ENCODE measurements around the gene FTCD. TPM values are rescaled to one million over a fixed set of nuclear protein-coding genes. Genes with fewer than 3 reads are reported as not detected.

The FTCD gene
- total and polyA plus RNA-seq, 2 of the 4 experiments (the other 2 are of a cell fraction): 0.55 TPM; not detected in 1

GRCh38 chr21:46117586-46118315 lies 37.6 kb downstream of the FTCD start:
- Histone ChIP-seq H3K4ac (ENCODE audit: low read depth, low read length) (no peak overlapping the region; the same call in 1 of the 2 replicates), H2BK5ac (ENCODE audit: low read depth, low read length, poor library complexity, severe bottlenecking) (no peak overlapping the region), H2BK20ac (ENCODE audit: low read depth, low read length) (no peak overlapping the region), H2AK5ac (ENCODE audit: low read depth, low read length) (no peak overlapping the region), H3K27me3 (ENCODE audit: control insufficient read depth, insufficient read depth, low read length) (no peaks in the 10 kb centered on the region), H4K5ac (ENCODE audit: low read depth, low read length) (no peak overlapping the region), H3K14ac (replicated peaks; ENCODE audit: low read depth, low read length) (no peak overlapping the region), H3K4me2 (ENCODE audit: low read depth, low read length) (no peak overlapping the region), H3K36me3 (ENCODE audit: control insufficient read depth, insufficient read depth, low read length) (peaks cover 97% of the 10 kb centered on the region), H4K91ac (ENCODE audit: insufficient read depth, low read depth, low read length) (no peak overlapping the region), H3K23ac (ENCODE audit: low read depth, low read length) (no peak overlapping the region), H2AFZ (replicated peaks; ENCODE audit: low read length, poor library complexity) (no peak overlapping the region), H3K79me1 (ENCODE audit: low read depth in 1 of 2, low read length in 2 of 2) (peaks cover 22 to 94% of the 10 kb centered on the region in 2 experiments), H3K27ac (ENCODE audit: insufficient read depth, low read length) (no peak overlapping the region), H3K56ac (ENCODE audit: extremely low read depth, insufficient read depth, low read length) (no peak overlapping the region), H2AK9ac (replicated peaks; ENCODE audit: low read depth, low read length, poor library complexity) (peak overlapping the region; percentile 78), H3K9me1 (ENCODE audit: insufficient read depth, low read length) (peaks cover 14% of the 10 kb centered on the region; the same call in 1 of the 2 replicates), H2BK15ac (ENCODE audit: low read depth, low read length) (no peak overlapping the region), H3K9ac (ENCODE audit: low read depth, low read length) (no peak overlapping the region), H3K9me3 (ENCODE audit: control insufficient read depth, insufficient read depth, low read length) (peaks cover 5% of the 10 kb centered on the region), H3K4me1 (ENCODE audit: control insufficient read depth, insufficient read depth, low read length) (peaks cover 9% of the 10 kb centered on the region; the same call in 1 of the 2 replicates), H4K20me1 (ENCODE audit: insufficient read depth, low read length) (peaks cover 84% of the 10 kb centered on the region), H3K4me3 (ENCODE audit: insufficient read depth, low read depth, low read length) (no peak overlapping the region), H4K8ac (ENCODE audit: low read depth in 2 of 2, low read length in 2 of 2) (no peak overlapping the region), H2BK120ac (ENCODE audit: low read depth, low read length) (no peak overlapping the region), H3K18ac (ENCODE audit: low read depth, low read length) (no peak overlapping the region)
- no peak for DNase-seq
- in situ Hi-C loops (cut with MboI; ENCODE audit: low sequenced_read_pairs): no loop called here
- ATAC-seq (ENCODE audit: low read depth): no peak
- dilution Hi-C loops (cut with HindIII; ENCODE audit: low sequenced_read_pairs, unreplicated experiment): no loop called here
- ChIA-PET CTCF (no interaction called here), POLR2A (ENCODE audit: unreplicated experiment) (interaction anchor here (1.1 kb wide), 1 partner anchor 117 kb away, joined by 3 read pairs; no protein-coding TSS in a partner anchor)
- intact Hi-C loops (cut with micrococcal nuclease): no loop called here
- no peak for TF ChIP-seq NFE2L2 (IDR thresholded peaks at IDR 0.05; ENCODE audit: low read depth, low read length)
- TF ChIP-seq MAFK (IDR thresholded peaks at IDR 0.05; ENCODE audit: low read depth, low read length): no peak
- TF ChIP-seq RFX5 (IDR thresholded peaks at IDR 0.05; ENCODE audit: low read depth, low read length): no peak
- TF ChIP-seq CHD1 (IDR thresholded peaks at IDR 0.05; ENCODE audit: low read depth, low read length): no peak
- TF ChIP-seq MXI1 (IDR thresholded peaks at IDR 0.05; ENCODE audit: borderline replicate concordance, low read depth, low read length): no peak
- no peak for TF ChIP-seq POLR2A (IDR thresholded peaks at IDR 0.05; ENCODE audit: low read depth, low read length)
- TF ChIP-seq FOS (IDR thresholded peaks at IDR 0.05; ENCODE audit: low read depth, low read length): no peak
- TF ChIP-seq MAZ (IDR thresholded peaks at IDR 0.05; ENCODE audit: borderline replicate concordance, low read depth, low read length): no peak
- no peak for TF ChIP-seq BHLHE40 (IDR thresholded peaks at IDR 0.05; ENCODE audit: low read depth, low read length)
- no peak for TF ChIP-seq SMC3 (IDR thresholded peaks at IDR 0.05; ENCODE audit: low read depth, low read length)
- no peak for TF ChIP-seq CEBPB (IDR thresholded peaks at IDR 0.05; ENCODE audit: low read depth, low read length)
- TF ChIP-seq, protein P1, sequence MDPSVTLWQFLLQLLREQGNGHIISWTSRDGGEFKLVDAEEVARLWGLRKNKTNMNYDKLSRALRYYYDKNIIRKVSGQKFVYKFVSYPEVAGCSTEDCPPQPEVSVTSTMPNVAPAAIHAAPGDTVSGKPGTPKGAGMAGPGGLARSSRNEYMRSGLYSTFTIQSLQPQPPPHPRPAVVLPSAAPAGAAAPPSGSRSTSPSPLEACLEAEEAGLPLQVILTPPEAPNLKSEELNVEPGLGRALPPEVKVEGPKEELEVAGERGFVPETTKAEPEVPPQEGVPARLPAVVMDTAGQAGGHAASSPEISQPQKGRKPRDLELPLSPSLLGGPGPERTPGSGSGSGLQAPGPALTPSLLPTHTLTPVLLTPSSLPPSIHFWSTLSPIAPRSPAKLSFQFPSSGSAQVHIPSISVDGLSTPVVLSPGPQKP (IDR thresholded peaks at IDR 0.05; ENCODE audit: borderline replicate concordance, low read depth, low read length): no peak
- no TSS peak for BruUV-seq (replicated peaks)
- 92% methylated on average over 4 of the region's 29 CpGs; no CpG with 5 or more reads in 1 of the 2 experiments for whole genome bisulfite sequencing, 2 experiments (ENCODE audit: extremely low coverage in 2 of 2, insufficient read length in 1 of 2)
